ENCODE measurements around the gene KCND2.

The KCND2 gene

DNA sequence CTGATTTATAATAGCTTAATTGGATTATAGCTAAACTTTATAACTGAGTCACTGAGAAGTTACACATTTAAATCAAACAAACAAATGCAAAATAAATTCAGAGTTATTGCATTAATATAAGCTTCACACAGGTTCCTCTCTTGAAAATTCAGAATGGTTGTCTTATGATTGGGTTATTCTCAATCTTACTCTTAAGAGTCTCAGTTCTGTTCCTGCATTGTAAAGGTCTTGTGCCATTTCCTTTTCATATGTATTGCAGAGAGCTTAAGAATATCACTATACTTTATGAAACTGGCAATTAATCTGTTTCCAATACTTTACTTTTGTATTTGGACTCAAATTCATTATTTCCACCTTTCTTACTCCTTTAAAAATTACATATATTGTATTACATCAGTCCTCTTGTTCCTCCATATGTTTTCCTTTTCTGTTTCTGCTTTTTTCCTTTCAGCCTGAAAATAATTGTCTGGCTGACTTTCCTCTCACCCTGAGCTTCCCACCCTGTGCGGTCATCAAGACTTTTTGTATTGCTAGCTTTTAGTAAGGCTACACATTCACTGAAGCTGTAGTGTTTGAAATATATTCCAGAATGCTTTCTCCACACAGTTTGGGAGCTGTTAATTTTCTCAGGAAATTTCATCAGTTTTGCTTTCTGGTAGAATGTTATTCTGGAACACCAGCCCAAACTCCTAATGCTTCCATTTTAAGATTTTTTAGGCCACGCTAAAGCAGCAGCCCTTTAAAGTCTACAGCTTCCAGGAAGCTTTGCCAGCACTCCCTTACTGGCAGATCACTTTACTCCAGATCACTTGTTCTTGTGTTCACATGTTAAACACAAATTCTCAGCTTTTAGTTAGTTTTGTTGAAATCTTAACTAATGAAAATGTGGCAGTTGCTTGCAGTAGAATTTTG, 139.4 kb downstream of the KCND2 start:
- DNase-seq, result no peak

DNA sequence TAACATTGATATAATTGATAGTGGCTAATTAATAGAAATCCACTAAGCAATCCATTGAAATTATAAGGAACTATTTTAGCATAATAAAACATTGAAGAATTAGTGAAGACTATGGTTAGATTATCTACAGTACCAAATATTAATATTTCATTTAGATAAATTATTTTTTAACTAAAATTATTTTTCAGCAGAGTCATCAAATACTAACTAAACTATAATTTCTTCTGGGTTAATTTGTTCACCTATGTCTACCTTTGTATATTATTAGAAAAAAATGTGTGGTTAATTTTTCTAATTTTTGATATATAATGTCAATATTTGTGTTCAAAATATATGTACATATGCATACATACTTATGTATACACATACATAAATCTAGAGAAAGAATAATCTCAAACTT, 140.2 kb downstream of the KCND2 start:
- no peak for DNase-seq

DNA sequence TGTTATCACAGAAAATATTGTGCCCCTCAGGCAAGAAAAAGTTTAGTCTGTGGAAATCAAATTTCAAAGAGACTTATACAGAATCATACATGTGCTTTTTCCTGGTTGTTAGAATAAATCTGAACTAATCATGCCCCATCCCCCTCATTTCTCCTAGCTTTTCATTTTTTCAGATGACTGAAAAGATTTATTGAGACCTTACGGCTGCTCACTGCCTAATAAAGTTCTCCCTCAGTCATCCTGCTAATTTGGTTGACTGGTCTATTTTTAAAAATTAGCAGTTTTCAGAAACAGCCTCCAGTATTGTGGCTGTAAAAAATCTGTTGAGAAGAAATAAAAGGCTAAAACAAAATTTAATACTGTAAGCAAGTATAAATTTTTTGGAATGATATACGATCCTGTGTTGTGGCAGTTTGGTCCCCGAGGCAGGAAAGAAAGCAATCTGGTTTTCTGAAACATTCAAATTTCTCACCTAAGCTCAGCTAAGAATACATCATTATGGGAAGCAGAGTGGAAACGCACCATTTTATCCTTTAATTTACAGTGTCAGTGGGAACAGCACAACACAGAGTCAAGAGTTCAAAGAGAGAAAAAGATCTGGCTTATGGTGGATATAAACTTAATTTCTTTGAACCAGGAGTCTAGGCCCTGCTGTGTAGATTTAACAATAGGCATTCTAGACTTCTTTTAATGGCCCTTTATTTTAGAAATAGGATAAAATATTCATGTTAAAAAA, 144.4 kb downstream of the KCND2 start:
- no peak for DNase-seq

DNA sequence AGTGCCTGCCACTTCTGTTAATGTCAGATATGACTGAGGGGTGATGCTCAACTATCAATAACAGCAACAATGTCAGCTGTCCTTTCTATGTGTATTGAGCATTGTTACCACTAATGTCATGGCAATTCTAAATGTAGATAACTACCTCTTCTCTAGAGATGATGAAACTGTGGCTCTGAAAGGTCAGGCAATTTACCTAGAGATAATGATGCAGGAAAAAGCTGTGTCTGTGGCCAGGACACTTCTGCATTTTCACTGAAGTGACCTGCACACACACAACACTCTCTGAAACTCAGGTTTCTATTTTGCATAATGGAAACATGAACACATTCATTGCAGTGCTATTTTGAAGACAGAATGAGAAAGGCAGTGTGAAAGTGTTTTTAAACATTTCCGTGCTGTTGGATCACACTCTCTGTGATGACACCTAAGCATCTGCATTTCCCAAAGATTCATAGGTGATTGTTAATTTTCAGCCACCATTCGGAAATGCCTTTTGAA, 148.2 kb downstream of the KCND2 start:
- DNase-seq, result no peak

DNA sequence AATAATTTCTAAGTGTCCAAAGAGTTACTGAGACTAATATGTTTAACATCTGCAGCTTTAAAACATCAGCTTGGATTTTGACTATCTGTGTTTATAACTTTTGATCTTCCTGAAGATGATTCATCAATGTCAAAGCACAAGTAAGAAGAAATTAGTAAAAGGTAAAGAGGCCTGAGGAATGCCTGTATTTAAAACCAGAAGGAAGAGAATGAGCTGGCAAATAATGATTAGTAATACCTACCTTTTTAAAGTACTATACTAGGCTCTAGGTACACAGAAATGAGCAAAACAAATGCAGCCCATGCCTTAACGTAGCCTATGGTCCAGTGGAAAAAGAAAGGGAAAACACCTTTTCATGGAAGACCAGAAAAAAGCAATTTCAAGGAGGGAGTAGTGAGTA, 158.0 kb downstream of the KCND2 start:
- DNase-seq, result no peak

DNA sequence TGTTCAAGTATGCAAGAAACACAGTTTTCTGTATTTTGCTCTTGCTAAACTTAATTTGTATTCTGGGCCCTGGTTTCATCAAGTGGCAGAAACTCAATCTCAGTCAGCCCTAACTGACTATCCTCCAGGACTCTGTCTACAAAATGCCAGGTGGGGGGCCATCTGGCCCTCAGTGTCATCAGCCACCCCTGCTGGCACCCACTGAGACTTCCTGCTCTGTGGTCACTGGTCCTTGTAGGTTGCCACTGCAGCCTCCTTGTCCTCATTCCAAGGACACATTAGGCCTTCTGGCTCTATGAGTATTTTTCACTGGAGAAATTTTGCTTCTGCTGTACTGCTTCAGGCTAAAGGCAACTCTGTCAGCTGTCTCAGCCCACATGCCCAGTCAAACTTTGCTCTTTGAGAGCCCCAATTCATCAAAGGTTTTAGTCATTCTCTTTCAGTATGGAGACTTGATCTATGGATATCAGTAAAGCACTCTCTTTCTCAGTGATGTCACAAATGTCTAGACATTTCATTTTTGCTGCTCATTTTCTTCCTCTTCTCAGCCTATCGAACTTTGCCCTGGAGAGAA, 163.6 kb downstream of the KCND2 start:
- no peak for DNase-seq

DNA sequence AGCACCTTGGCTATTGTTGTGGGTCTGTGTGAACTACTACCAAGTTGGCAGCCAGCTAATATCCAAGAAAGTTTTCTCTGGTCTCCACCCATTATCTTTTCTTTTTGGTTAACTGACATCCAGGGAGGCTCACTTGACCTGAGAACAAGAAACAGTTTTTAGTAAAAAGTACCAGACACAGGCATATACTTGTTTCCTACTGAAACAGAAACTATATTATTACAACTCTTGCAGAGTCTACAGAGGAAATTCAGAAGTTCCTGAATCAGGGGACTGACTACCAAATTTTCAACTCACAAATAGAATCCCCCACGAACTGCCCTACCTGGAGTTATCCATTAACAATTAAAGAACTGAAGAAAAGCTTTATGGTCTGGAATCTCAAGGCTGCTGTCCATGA, 168.9 kb downstream of the KCND2 start:
- DNase-seq, result no peak

DNA sequence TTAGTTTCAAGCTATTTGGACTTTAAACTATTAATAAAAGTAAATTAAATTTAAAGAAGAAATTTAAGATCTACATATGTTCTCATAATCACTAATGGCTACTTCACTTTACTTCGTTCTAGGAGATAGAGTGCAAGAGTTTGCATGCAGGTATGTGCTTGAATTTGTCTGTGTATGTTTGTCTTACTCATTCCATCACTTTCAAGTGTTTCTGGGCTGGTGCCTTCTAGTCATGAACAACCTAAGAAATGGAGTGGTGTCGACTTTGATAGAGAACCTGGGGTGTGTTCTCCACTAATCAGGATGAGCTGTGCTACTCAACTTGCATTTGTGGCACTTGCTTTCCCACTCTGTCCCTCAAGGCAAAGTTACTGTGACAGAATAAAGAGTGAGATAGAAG, 169.9 kb downstream of the KCND2 start:
- DNase-seq, result no peak

DNA sequence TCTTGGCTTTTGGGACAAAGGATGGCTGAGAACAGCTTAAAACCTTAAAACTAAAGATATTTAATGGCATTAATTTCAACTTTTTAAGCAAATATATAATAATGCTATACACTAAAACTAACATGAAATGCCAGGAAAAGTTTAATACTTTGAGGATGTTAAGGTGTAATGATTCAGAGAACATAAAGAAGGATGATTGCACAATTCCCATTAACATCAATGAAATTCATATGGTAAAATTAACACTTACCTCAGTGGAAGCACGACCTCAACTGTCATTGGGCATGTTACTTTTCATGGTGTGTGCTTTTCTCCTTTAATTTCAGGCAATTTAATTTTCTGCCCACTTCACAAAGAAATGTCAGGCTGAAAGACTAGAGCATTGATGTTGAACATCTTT, 171.7 kb downstream of the KCND2 start:
- no peak for DNase-seq

DNA sequence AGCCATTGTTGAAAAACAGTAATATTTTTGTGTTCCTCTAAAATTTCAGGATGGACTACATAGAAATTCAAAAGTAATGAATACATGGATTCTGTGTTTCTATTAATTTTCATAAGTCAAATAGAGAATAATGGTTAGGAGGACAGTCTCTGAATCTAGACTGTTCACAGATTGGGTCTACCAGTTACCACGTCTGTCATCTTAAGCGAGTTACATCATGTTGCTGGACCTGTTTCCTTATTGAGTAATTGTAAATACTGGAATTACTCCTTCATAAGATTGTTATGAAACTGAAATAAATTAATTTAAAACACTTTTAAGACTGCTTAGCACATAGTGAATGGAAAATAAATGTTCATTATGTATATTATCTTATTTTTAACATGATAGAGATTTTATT, 172.3 kb downstream of the KCND2 start:
- no peak for DNase-seq

DNA sequence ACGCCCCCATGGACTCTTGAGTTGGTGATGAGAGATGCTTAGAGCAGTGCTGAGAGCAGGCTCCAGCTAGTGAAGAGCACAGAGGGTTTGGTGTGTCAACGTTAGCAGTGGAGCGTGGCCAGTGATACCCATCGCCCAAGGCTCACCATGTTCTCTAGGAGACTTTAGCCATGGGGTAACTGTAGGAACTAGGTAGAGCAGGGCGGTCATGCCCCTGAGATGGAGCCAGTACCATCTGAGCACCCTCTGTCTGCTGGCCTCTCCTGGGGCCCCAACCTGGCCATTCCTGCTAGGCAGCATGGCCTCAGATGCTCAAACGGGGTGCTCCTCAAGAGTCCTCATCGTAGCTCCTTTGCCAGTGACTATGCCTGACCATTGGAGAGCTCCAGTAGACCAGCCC, 179.7 kb downstream of the KCND2 start:
- no peak for DNase-seq

DNA sequence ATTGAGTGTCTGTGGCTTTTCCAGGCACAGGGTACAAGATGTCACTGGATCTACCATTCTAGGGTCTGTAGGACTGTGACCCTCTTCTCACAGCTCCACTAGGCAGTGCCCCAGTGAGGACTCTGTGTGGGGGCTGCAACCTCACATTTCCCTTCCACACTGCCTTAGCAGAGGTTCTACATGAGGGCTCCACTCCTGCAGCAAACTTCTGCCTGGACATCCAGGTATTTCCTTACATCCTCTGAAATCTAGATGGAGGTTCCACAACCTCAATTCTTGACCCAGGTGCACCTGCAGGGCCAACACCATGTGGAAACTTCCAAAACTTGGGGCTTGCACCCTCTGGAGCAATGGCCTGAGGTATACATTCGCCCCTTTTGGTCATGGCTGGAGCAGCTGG, 183.7 kb downstream of the KCND2 start:
- DNase-seq, result no peak

DNA sequence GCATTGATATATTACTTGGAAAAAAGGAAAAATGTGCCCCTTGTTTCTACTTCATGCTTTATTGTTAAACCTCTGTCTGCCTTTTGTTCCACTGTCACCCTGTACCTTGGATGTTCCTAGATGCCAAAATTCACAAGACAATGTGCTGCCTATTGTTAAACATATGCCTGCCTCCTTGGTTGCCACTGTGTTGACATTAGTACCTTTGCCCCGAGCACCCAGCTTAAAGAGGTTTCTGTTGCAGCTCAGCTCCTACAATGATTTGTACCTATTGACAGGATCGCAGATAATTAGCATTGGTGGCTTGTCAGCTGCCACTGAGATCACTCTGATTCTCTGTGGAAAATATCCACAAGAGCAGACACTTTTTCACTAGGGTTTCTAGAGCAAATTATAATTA, 188.0 kb downstream of the KCND2 start:
- no peak for DNase-seq

DNA sequence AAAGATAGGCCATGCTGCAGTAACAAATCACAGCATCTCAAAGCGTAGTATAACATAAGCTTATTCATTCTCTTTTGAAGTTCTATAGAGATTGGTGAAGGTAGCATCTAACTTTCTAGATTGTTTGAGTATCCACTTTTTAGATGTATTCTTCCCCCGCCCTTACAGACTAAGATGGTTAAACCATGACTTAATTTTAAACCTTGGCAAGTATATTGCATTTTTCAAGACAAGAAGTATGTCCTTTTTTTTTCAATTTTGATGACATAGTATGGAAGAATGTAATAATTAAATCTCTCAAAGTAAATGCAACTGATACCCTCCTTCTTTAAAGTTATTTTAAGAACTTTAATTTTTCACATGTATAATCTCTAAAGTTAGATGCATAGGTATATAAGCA, 190.0 kb downstream of the KCND2 start:
- no peak for DNase-seq

DNA sequence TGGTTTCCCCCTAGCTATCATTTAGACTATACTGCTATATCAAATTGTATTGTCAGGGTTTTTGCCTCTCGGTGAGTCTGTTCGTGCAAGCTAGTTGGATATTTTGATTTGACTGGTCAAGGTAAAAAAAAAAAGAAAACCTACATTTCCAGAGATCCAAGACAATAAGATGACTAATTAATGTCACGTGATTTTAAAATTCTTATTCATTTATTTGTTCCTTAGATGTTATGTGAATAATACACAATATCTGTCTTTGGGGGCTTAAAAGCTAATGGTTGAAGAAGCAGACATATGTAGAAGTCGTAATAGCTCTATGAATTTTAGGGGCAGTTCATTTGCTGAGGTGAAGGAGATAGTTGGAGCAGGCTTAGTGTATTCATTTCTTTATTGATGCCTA, 191.1 kb downstream of the KCND2 start:
- no peak for DNase-seq

DNA sequence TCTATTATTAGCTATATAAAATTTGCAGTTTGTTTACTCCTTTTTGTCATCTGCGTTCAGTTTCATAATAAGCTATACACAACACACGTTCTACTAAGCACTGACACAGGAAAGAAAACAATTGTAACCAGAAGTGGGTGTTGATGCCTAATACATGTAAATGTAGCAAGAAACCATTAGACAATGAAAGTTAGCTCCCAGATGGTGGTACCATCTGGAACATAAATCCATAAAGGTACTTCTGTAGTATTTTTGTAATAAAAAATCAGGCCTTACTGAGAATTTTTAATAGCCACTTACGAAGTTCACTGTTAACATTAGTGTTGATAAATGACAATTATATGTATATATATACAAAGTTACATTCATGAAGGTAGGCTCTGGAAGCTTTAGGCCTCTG, 194.7 kb downstream of the KCND2 start:
- no peak for DNase-seq

DNA sequence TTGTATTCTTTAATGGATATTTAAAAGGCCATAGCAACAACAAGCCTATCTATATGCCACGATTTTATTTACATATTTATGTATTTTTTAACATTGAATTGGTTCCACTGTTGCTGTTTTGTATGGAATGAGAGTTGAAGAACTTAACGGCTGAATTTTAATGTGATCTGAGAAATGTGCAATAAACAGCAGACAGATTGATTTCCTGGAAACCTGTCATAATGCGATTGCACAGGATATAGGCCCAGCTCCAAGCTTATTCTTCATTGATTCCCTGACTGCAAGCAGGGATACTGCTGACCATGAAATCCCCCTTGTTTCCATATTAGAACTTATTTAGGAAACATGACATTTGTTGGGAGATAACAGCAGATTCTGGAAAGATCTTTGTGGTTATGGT, 195.6 kb downstream of the KCND2 start:
- DNase-seq, result no peak

DNA sequence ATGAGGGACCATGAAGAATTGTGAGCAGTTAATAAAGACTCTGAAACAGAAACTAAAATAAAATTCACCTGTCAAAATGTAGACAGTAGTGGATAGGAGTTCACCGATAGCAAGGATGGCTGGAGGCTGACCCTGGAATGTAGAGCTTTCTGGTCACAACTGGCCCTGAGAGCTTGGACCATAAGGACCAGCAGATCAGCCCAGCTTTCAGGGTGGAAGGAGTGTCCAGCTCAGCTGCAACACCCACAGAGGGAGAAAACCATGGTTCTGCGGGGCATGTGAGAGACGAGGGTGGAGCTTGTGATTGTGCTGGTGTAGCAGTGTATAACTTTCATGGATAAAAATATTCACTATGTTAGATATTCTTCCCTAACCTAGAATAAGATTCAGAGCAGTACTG, 199.9 kb downstream of the KCND2 start:
- no peak for DNase-seq

DNA sequence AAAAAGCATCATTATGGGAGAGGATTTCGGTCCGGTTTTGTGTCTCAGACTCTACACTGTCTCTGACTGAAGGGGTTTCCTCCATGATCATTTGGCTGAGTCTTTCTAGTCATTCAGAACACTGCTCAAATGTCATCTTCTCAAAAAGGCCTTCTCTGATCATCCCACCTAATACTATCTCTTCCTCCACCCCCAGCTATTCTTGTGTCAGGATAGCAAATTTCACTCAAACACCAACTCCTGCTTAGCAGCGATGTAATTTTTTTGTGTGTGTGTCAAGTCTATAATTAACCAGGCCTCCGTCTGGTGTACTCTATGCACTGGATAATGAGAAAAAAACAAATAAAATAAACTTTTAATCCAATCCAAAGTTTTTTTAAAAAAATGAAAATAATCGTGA, 200.4 kb downstream of the KCND2 start:
- DNase-seq, result no peak

DNA sequence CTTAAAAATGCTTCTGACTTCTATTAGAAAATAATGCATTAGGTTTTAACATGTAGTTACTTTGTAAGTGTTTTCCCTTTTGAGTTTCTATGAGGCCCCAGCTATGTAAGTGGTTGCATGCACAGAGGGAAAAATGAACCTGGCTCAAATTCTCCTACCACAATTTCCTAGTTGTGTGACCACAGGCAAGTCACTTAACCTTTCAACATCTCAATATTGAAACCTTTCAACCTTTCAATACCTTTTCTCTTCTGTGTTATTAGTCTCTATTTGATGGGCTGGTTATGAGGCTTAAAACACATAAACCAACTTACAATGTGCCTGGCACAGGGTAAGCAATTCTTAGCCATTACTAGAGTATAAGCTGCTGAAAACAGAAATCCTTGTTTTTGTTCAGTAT, 203.0 kb downstream of the KCND2 start:
- no peak for DNase-seq

DNA sequence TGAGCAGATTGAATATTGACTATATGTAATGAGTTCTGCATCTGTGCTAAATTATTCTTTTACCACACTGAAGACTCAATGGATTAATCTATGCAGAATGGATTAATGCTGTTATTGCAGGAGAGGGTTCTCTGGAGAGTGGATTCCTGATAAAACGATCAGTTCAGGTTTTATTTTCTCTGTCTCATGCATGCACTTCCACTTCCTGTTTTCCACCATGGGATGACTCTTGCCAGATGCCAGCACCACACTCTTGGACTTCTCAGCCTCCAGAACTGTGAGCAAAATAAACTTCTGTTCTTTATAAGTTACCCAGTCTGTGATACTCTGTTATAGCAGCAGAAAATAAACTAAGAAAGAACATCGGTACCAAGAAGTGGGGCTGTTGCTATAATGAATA, 207.5 kb downstream of the KCND2 start:
- no peak for DNase-seq

DNA sequence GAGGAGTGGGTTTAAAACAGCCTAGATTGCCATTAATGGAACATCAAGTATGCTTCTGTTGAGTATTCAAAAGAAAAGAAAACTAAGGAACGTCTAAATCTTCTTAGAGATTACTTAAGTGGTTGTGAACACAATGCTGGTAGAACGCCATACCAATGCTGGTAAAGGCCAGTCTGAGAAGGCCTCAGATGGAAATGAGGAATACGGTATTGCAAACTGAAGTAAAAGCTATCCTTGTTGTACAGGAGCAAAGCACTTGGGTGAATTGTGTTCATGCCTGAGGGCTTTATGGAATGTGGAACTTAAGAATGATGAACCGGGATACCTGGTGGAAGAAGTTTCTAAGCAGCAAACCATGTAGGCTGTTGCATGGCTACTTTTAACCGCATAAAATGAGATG, 208.0 kb downstream of the KCND2 start:
- no peak for DNase-seq

DNA sequence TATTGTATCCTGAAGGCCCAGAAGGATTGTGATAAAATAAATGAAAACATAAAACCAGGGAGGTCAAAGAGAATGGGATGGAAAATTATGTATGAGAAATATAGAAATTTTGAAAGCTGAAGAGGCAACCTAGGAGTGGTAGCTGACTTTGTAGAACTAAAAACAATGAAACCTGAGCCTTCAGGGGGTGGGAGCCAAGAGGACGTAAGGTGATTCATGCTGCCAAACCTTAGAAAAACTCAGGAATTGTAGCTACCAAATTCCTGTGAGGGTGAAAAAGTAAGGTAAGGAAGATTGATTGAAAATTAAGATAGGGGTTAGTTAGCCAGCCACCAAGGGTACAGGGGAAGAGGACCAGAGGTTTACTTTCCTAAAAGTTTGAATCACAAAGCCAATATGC, 213.2 kb downstream of the KCND2 start:
- DNase-seq, result no peak

DNA sequence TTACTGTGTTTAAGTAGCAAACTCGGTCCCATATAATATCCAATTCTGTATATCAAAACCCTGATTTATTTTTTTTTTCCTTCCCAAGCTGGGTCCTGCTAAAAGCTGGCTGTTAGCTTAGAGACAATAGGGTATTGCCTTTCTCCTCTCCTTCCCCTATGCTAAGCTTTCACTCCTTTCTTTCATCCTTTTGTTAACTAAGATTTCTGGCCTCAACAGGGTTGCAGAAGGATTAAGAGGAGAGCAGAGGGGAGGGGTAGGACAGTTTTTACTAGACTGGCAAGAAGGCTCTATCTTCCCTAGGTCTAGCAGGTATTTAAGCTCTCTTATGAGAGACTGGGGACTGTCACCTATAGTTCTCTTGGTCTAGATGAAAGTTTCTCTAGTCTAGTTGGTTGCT, 229.2 kb downstream of the KCND2 start:
- DNase-seq, result no peak

All from inflammatory macrophage (primary cell).